ENCODE data around the gene SLC44A2.

SLC44A2 gene

DNA sequence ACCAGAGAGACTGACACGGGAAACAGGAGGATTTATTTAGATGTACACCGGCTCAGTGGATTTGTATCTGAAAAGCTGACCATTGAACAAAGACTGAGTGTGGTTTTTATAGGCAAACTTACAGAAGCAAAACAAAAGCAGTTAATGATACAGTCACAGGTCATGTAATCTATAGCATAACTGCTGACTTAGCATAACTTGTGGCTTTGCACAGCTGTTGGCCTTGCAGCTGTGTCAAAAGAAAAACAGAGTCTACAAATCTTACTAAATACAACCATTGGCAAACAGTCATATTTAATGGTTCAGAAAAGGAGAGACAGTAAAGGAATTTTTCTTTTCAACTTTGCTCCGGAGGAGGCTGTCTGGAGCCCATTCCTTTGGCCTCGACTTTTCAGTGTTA is 26.5 kb downstream of the SLC44A2 start:
- TF ChIP-seq, protein P1, sequence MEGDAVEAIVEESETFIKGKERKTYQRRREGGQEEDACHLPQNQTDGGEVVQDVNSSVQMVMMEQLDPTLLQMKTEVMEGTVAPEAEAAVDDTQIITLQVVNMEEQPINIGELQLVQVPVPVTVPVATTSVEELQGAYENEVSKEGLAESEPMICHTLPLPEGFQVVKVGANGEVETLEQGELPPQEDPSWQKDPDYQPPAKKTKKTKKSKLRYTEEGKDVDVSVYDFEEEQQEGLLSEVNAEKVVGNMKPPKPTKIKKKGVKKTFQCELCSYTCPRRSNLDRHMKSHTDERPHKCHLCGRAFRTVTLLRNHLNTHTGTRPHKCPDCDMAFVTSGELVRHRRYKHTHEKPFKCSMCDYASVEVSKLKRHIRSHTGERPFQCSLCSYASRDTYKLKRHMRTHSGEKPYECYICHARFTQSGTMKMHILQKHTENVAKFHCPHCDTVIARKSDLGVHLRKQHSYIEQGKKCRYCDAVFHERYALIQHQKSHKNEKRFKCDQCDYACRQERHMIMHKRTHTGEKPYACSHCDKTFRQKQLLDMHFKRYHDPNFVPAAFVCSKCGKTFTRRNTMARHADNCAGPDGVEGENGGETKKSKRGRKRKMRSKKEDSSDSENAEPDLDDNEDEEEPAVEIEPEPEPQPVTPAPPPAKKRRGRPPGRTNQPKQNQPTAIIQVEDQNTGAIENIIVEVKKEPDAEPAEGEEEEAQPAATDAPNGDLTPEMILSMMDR (IDR thresholded peaks at IDR 0.05; ENCODE audit: insufficient read depth, low read length) = no peak
- TF ChIP-seq GABPA (IDR thresholded peaks at IDR 0.05; ENCODE audit: low read depth) (no peak), SPI1 (IDR thresholded peaks at IDR 0.05; ENCODE audit: borderline replicate concordance, low read depth) (no peak), POLR2AphosphoS5 (IDR thresholded peaks at IDR 0.05; ENCODE audit: low read depth) (no peak)
- TF ChIP-seq, protein P2, sequence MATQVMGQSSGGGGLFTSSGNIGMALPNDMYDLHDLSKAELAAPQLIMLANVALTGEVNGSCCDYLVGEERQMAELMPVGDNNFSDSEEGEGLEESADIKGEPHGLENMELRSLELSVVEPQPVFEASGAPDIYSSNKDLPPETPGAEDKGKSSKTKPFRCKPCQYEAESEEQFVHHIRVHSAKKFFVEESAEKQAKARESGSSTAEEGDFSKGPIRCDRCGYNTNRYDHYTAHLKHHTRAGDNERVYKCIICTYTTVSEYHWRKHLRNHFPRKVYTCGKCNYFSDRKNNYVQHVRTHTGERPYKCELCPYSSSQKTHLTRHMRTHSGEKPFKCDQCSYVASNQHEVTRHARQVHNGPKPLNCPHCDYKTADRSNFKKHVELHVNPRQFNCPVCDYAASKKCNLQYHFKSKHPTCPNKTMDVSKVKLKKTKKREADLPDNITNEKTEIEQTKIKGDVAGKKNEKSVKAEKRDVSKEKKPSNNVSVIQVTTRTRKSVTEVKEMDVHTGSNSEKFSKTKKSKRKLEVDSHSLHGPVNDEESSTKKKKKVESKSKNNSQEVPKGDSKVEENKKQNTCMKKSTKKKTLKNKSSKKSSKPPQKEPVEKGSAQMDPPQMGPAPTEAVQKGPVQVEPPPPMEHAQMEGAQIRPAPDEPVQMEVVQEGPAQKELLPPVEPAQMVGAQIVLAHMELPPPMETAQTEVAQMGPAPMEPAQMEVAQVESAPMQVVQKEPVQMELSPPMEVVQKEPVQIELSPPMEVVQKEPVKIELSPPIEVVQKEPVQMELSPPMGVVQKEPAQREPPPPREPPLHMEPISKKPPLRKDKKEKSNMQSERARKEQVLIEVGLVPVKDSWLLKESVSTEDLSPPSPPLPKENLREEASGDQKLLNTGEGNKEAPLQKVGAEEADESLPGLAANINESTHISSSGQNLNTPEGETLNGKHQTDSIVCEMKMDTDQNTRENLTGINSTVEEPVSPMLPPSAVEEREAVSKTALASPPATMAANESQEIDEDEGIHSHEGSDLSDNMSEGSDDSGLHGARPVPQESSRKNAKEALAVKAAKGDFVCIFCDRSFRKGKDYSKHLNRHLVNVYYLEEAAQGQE (IDR thresholded peaks at IDR 0.05; ENCODE audit: insufficient replicate concordance, low read depth) = no peak
- H3K4me3 ChIP-seq (replicated peaks; ENCODE audit: insufficient read depth, low read length) = no peak overlapping the region
- H3K27me3 ChIP-seq (ENCODE audit: insufficient read depth, poor library complexity, severe bottlenecking) = no peaks in the 10 kb centered on the region
- DNase-seq (ENCODE audit: low read depth in 1 of 2, low spot score in 1 of 2) = no peak
- no peak overlapping the region; the same call in 1 of the 2 replicates for H3K27ac ChIP-seq (replicated peaks)

DNA sequence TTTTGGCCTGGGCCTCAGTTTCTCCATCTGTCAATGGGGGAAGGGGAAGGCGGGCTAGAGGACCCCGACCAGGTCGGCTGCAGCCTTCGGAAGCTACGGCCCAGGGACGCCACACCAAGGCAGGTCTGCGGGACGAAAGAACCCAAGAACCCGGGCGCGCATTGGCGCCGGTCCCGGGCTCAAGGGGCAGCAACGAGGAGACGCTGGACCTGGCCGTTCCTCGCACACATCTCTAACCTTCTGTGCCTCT is 28.1 kb downstream of the SLC44A2 start:
- TF ChIP-seq POLR2AphosphoS5 (IDR thresholded peaks at IDR 0.05; ENCODE audit: low read depth) (no peak), GABPA (IDR thresholded peaks at IDR 0.05; ENCODE audit: low read depth) (no peak), SPI1 (IDR thresholded peaks at IDR 0.05; ENCODE audit: borderline replicate concordance, low read depth) (no peak)
- TF ChIP-seq, protein P1 (IDR thresholded peaks at IDR 0.05; ENCODE audit: insufficient read depth, low read length) = no peak
- TF ChIP-seq, protein P2 (IDR thresholded peaks at IDR 0.05; ENCODE audit: insufficient replicate concordance, low read depth) = no peak
- peak overlapping the region; percentile 87 for H3K4me3 ChIP-seq (replicated peaks; ENCODE audit: insufficient read depth, low read length)
- H3K27ac ChIP-seq (replicated peaks) = peak overlapping the region; percentile 95
- no peaks in the 10 kb centered on the region for H3K27me3 ChIP-seq (ENCODE audit: insufficient read depth, poor library complexity, severe bottlenecking)
- no peak for DNase-seq (ENCODE audit: low read depth in 1 of 2, low spot score in 1 of 2)

DNA sequence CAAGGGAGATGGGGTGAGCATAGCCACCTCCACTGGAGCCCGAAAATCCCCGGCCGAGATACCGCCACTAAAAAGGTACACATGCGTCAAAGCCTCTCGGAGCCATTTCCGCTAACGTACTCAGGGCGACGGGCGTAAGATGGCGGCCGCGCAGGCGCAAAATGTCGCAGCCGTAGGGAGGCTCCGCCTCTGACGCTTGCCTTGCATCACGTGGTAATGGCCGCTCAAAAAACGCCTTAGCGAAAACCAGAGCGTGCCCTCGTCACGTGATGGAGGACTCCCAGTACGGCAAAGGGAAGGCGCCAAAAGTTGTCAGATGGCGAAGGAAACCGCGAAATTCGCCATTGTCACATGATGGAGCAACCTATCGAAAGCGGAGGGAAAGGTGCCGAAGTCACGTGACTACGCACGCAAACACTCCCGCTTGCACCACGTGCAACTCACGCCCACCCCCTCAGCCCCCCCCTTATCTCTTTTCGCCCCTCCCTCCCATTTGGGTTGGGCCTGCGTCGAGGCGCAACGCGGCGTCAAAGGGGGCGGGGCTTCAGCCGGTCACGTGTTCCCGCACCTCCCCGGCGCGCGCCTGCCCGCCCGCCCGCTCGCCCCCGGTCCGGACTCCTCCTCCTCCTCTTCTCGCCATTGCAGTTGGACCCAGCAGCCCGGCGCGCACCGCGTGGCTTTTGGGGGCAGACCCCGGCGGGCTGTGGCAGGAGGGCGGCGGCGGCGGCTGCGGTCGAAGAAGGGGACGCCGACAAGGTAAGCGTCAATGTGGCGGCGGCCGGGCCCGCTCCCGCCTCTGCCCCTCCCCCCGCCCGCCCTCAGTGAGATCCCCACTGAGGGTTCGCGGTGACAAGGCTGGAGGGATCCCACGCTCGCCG is 28.6 kb downstream of the SLC44A2 start, which contains the start of gene ILF3:
ILF3 (plus strand) TSS at position 615 of the 878 bp plus-strand sequence. CDS start 16,260 bp downstream, outside the sequence.
- Histone ChIP-seq H3K4me3 (replicated peaks; ENCODE audit: insufficient read depth, low read length) (peak within 1 kb of the TSS; percentile 87), H3K27ac (replicated peaks) (peak within 1 kb of the TSS; percentile 95), H3K27me3 (ENCODE audit: insufficient read depth, poor library complexity, severe bottlenecking) (no peaks in the 10 kb centered on the region)
- TF ChIP-seq POLR2AphosphoS5 (IDR thresholded peaks at IDR 0.05; ENCODE audit: low read depth) (peak; percentile 91), SPI1 (IDR thresholded peaks at IDR 0.05; ENCODE audit: borderline replicate concordance, low read depth) (peak; percentile 15; the same call in 1 of the 2 replicates), GABPA (IDR thresholded peaks at IDR 0.05; ENCODE audit: low read depth) (no peak)
- TF ChIP-seq, protein P1 (IDR thresholded peaks at IDR 0.05; ENCODE audit: insufficient read depth, low read length) = no peak
- TF ChIP-seq, protein P2 (IDR thresholded peaks at IDR 0.05; ENCODE audit: insufficient replicate concordance, low read depth) = peak; percentile 68
- DNase-seq (ENCODE audit: low read depth in 1 of 2, low spot score in 1 of 2) = peak; percentile 100

Data from HL-60 (cell line).